Upper lobe of left lung (tissue), 6 donors: Measurements from ENCODE around the gene IL23R. TPM values are rescaled to one million over a fixed set of nuclear protein-coding genes. Genes with fewer than 3 reads are reported as not detected.

ENCODE experiments used
- ATAC-seq, 2 donors: fragments of 200-7000 bp; cut with Tn5 transposase; one replicate each; pipeline ENCODE4 v1.9.1; 2022; ENCODE audit warnings: mild to moderate bottlenecking in 2 of 2, moderate library complexity in 2 of 2; ENCODE audit not compliant: low FRiP score in 2 of 2
- DNase-seq, 2 donors: peaks; one replicate each; pipeline ENCODE4 v3.0.0-alpha.2; 2019 to 2020
- H3K27ac ChIP-seq, 4 donors: fragments of 200-600 bp; sonication (generic); one replicate each; pipeline ENCODE4 v1.5.1; 2016 to 2019
- H3K27me3 ChIP-seq, 4 donors: fragments of 200-600 bp; sonication (generic); one replicate each; pipeline ENCODE4 v1.5.1; 2017 to 2019
- H3K36me3 ChIP-seq, 4 donors: fragments of 200-600 bp; sonication (generic); one replicate each; pipeline ENCODE4 v1.5.1; 2016 to 2019
- H3K4me1 ChIP-seq, 4 donors: fragments of 200-600 bp; sonication (generic); one replicate each; pipeline ENCODE4 v1.5.1; 2018 to 2019
- H3K4me3 ChIP-seq, 4 donors: fragments of 200-600 bp; sonication (generic); one replicate each; pipeline ENCODE4 v1.5.1; 2017 to 2019; ENCODE audit warnings: mild to moderate bottlenecking in 2 of 4, moderate library complexity in 1 of 4
- H3K9me3 ChIP-seq, 4 donors: fragments of 200-600 bp; sonication (generic); one replicate each; pipeline ENCODE4 v1.5.1; 2018 to 2019
- CTCF ChIP-seq, 6 experiments: fragments of 450-650 bp in 4 of 6; fragments of 200-600 bp in 2 of 6; sonication (generic) in 2 of 6; IDR thresholded peaks; one replicate each; pipeline ENCODE4 v1.5.1; 2016 to 2019; ENCODE audit warnings: antibody characterized with exemption in 6 of 6
- EP300 ChIP-seq, 4 donors: sonication (generic); formaldehyde crosslinking; IDR thresholded peaks; one replicate each; pipeline ENCODE4 v1.5.1; 2017; ENCODE audit warnings: antibody characterized with exemption in 4 of 4, control low read depth in 2 of 4
- POLR2A ChIP-seq, 4 donors: fragments of 450-650 bp; IDR thresholded peaks; one replicate each; pipeline ENCODE4 v1.5.1; 2016 to 2017; ENCODE audit warnings: antibody characterized with exemption in 4 of 4, mild to moderate bottlenecking in 2 of 4
- POLR2AphosphoS5 ChIP-seq, 2 donors: sonication (generic); formaldehyde crosslinking; IDR thresholded peaks; one replicate each; pipeline ENCODE4 v1.5.1; 2017; ENCODE audit warnings: antibody characterized with exemption in 2 of 2
- WGBS, 2 donors: methylation state at CpG; one replicate each; pipeline ENCODE4 v1.1.5; 2017 to 2018; 5-methylcytosine and 5-hydroxymethylcytosine counted together
- total RNA-seq, 6 donors: library from RNA; depleted of rRNA in 4 of 6; stranded (reverse); fragments of >200 nt in 4 of 6; gene quantifications; one replicate each; pipeline versions ENCODE4 v1.1.0 to v1.2.1, GENCODE V29; 2016 to 2021
- donor health status: DM: no; HTN: no; CAD: no; lungs with moderate emphysema.
- donor health status: DM: no; HTN: yes; CAD: no; lungs with severe emphysema.

IL23R gene
- total RNA-seq, 6 donors from 2014 or later, result 0.29 to 0.79 (median 0.37) TPM; not detected in 2

GRCh38 chr1:67170751-67171573, 4.7 kb downstream of the IL23R start:
- no peaks in the 10 kb centered on the region for H3K36me3 ChIP-seq
- H3K27ac ChIP-seq, result no peak overlapping the region
- H3K9me3 ChIP-seq, result no peaks in the 10 kb centered on the region
- 60 to 70% methylated on average over 2 of the region's 2 CpGs for WGBS, 2 donors
- no peaks in the 10 kb centered on the region for H3K4me1 ChIP-seq
- DNase-seq, result no peak
- TF ChIP-seq CTCF (IDR thresholded peaks at IDR 0.05) (no peak), POLR2A (IDR thresholded peaks at IDR 0.05) (no peak), POLR2AphosphoS5 (IDR thresholded peaks at IDR 0.05) (no peak), EP300 (IDR thresholded peaks at IDR 0.05) (no peak)
- ATAC-seq, result no peak
- H3K27me3 ChIP-seq, result no peaks in the 10 kb centered on the region
- H3K4me3 ChIP-seq, result no peak overlapping the region

- TF ChIP-seq CTCF (IDR thresholded peaks at IDR 0.05) (no peak), POLR2AphosphoS5 (IDR thresholded peaks at IDR 0.05) (no peak), EP300 (IDR thresholded peaks at IDR 0.05) (no peak), POLR2A (IDR thresholded peaks at IDR 0.05) (no peak)
- no peaks in the 10 kb centered on the region for H3K4me1 ChIP-seq
- no peaks in the 10 kb centered on the region for H3K9me3 ChIP-seq
- DNase-seq (no peak), ATAC-seq (no peak)
- H3K4me3 ChIP-seq, result no peak overlapping the region
- no peaks in the 10 kb centered on the region for H3K36me3 ChIP-seq
- WGBS, 2 donors, result 70 to 72% methylated on average over 2 of the region's 2 CpGs
- no peak overlapping the region for H3K27ac ChIP-seq
- no peaks in the 10 kb centered on the region for H3K27me3 ChIP-seq
Observed at GRCh38 chr1:67171574-67171955, 5.3 kb downstream of the IL23R start.

- H3K36me3 ChIP-seq, result no peaks in the 10 kb centered on the region
- H3K9me3 ChIP-seq, result no peaks in the 10 kb centered on the region
- no peak overlapping the region for H3K27ac ChIP-seq
- ATAC-seq, result no peak
- no peaks in the 10 kb centered on the region for H3K4me1 ChIP-seq
- H3K4me3 ChIP-seq, result no peak overlapping the region
- TF ChIP-seq EP300 (IDR thresholded peaks at IDR 0.05) (no peak), POLR2AphosphoS5 (IDR thresholded peaks at IDR 0.05) (no peak), CTCF (IDR thresholded peaks at IDR 0.05) (no peak), POLR2A (IDR thresholded peaks at IDR 0.05) (no peak)
- DNase-seq, result no peak
- H3K27me3 ChIP-seq, result no peaks in the 10 kb centered on the region
- WGBS, 2 donors, result 68 to 70% methylated on average over 1 of the region's 1 CpG
Observed at GRCh38 chr1:67171978-67172377, 5.7 kb downstream of the IL23R start.

DNA sequence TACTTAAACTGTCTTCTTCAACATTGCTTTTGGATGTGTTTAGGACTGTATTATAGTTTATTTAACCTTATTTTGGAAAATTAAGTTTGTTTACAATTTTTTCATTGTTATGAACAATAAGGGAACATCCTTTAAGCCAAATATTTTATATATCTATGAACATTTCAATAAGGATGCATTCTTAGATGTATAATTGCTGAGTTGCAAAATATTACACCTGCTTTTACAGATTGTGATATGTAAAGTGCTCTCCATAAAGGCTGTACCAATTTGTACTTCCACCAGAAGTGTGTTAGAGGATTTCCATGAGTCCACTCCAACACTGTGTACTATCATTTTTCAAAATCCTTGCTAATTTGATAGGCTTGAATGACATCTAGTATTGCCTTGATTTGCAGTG, 7.7 kb downstream of the IL23R start:
- no peaks in the 10 kb centered on the region for H3K27me3 ChIP-seq
- no peak overlapping the region for H3K27ac ChIP-seq
- no peaks in the 10 kb centered on the region for H3K9me3 ChIP-seq
- H3K4me1 ChIP-seq, result no peaks in the 10 kb centered on the region
- H3K36me3 ChIP-seq, result no peaks in the 10 kb centered on the region
- ATAC-seq (no peak), DNase-seq (no peak)
- TF ChIP-seq POLR2A (IDR thresholded peaks at IDR 0.05) (no peak), POLR2AphosphoS5 (IDR thresholded peaks at IDR 0.05) (no peak), CTCF (IDR thresholded peaks at IDR 0.05) (no peak), EP300 (IDR thresholded peaks at IDR 0.05) (no peak)
- no peak overlapping the region for H3K4me3 ChIP-seq
